ENCODE results near the gene OMP.

DNA sequence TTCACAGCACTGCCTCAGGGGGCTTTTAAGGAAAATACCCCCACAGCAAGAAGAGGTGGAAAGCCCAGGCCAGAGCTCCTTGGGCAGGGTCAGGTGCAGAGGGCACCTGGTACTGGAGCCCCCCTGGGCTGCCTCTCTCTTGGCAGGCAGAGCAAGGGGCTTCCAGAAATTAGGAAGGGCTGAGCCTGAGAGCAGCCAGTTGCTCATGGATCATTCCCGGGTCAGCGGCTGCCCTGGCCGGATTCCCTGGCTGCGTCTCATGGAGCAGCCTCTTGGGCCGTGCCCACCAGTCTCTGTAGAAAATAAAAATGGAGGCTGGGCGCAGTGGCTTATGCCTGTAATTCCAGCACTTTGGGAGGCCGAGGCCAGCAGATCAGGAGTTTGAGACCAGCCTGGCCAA, 10.3 kb upstream of the OMP start:
- TF ChIP-seq CTCF (IDR thresholded peaks at IDR 0.05) (no peak), POLR2A (IDR thresholded peaks at IDR 0.05) (no peak)

All from body of pancreas (tissue), 4 donors.